Endothelial cell of umbilical vein (primary cell): Measurements from ENCODE around the gene MYBPC1. TPM values are rescaled to one million over a fixed set of nuclear protein-coding genes. Genes with fewer than 3 reads are reported as not detected.

Source experiments
- BruUV-seq: library from RNA; stranded (reverse); fragments of 400-500 nt; replicated peaks from 2 replicates; lab custom pipeline; 2021; lab: Mats Ljungman, UMichigan
- CTCF ChIA-PET: fragments of 300-600, 350-600 bp; sonication (Branson Sonifier 250); formaldehyde crosslinking; loops from one replicate; lab custom pipeline; 2021; ENCODE audit warnings: antibody characterized with exemption, inconsistent platforms; lab: Charles Lee
- POLR2A ChIA-PET: fragments of 300-600, 350-600 bp; sonication (Branson Sonifier 250); formaldehyde crosslinking; loops from one replicate; lab custom pipeline; 2021; ENCODE audit warnings: antibody characterized with exemption, inconsistent platforms; lab: Charles Lee
- DNase-seq: peaks from one replicate; pipeline ENCODE4 v3.0.0-alpha.2; 2011; ENCODE audit warnings: low read depth, low spot score
- FAIRE-seq: peaks from 2 replicates; lab custom pipeline; 2011; peaks lifted over from hg19 to GRCh38; lab: Jason Lieb, UNC
- H2AFZ ChIP-seq: 2 replicates; pipeline ENCODE4 v1.6.0; 2012; ENCODE audit warnings: low read depth, low read length, control low read depth, inconsistent platforms
- H3K27ac ChIP-seq: 2 replicates; pipeline ENCODE4 v1.5.1; 2011; ENCODE audit warnings: low read depth, mild to moderate bottlenecking, control low read depth, low read length, moderate library complexity; ENCODE audit not compliant: insufficient read depth
- H3K27me3 ChIP-seq, 2 experiments: 2 replicates each; pipeline versions ENCODE4 v1.6.0 to v1.6.1; 2011; ENCODE audit warnings: low read length in 2 of 2, mixed read lengths in 1 of 2; ENCODE audit not compliant: control insufficient read depth in 2 of 2, insufficient read depth in 2 of 2
- H3K36me3 ChIP-seq, 2 experiments: 2 replicates in 1 of 2; 3 replicates in 1 of 2; pipeline ENCODE4 v1.5.1; 2011; ENCODE audit warnings: low read length in 2 of 2, mild to moderate bottlenecking in 1 of 2, moderate library complexity in 1 of 2; ENCODE audit not compliant: control insufficient read depth in 2 of 2, insufficient read depth in 2 of 2; ENCODE audit errors: extremely low read depth in 1 of 2
- H3K4me1 ChIP-seq: 3 replicates; pipeline ENCODE4 v1.5.1; 2011; ENCODE audit warnings: mild to moderate bottlenecking, low read length; ENCODE audit not compliant: control insufficient read depth, insufficient read depth; ENCODE audit errors: extremely low read depth
- H3K4me2 ChIP-seq: 2 replicates; pipeline ENCODE4 v1.6.1; 2011; ENCODE audit warnings: low read length, control low read depth, mixed read lengths; ENCODE audit not compliant: insufficient read depth
- H3K4me3 ChIP-seq, 3 experiments: fragments of 200-600 bp in 1 of 3; sonication (generic), shearing (Covaris generic) in 1 of 3; replicated peaks in 1 of 3; 2 replicates each; pipeline ENCODE4 v1.5.1; 2011 to 2016; ENCODE audit warnings: control low read depth in 3 of 3, low read length in 3 of 3, mild to moderate bottlenecking in 2 of 3, inconsistent platforms in 1 of 3, low read depth in 1 of 3, moderate library complexity in 1 of 3; ENCODE audit not compliant: insufficient read depth in 1 of 3
- H3K79me2 ChIP-seq: 2 replicates; pipeline ENCODE4 v1.6.0; 2012; ENCODE audit warnings: low read length, inconsistent platforms; ENCODE audit not compliant: control insufficient read depth, insufficient read depth
- H3K9ac ChIP-seq: replicated peaks from 2 replicates; pipeline ENCODE3; 2011; ENCODE audit warnings: low read length, control low read depth; ENCODE audit not compliant: insufficient read depth; ENCODE audit errors: extremely low read depth
- H3K9me1 ChIP-seq: replicated peaks from 3 replicates; pipeline ENCODE4 v1.6.0; 2011; ENCODE audit warnings: mild to moderate bottlenecking, low read length; ENCODE audit not compliant: control insufficient read depth, insufficient read depth; ENCODE audit errors: extremely low read depth
- H3K9me3 ChIP-seq: replicated peaks from 2 replicates; pipeline ENCODE4 v1.5.1; 2012; ENCODE audit warnings: low read length, inconsistent platforms; ENCODE audit not compliant: control insufficient read depth, insufficient read depth
- H4K20me1 ChIP-seq: replicated peaks from 2 replicates; pipeline ENCODE3; 2011; ENCODE audit warnings: mild to moderate bottlenecking, low read length; ENCODE audit not compliant: control insufficient read depth, insufficient read depth; ENCODE audit errors: extremely low read depth
- EZH2 ChIP-seq: IDR thresholded peaks from 2 replicates; pipeline ENCODE4 v1.6.1; 2012; ENCODE audit warnings: borderline replicate concordance, low read depth, mild to moderate bottlenecking, moderate library complexity, low read length, inconsistent platforms; ENCODE audit not compliant: severe bottlenecking
- FOS ChIP-seq: IDR thresholded peaks from 2 replicates; pipeline ENCODE4 v1.6.1; 2011; ENCODE audit warnings: mild to moderate bottlenecking, low read length, moderate library complexity, borderline replicate concordance; ENCODE audit not compliant: insufficient read depth
- GATA2 ChIP-seq: IDR thresholded peaks from 2 replicates; pipeline ENCODE4 v1.7.0; 2011; ENCODE audit warnings: low read depth, mild to moderate bottlenecking, moderate library complexity, mixed read lengths, low read length; ENCODE audit not compliant: insufficient read length, insufficient read depth
- JUN ChIP-seq: IDR thresholded peaks from 2 replicates; pipeline ENCODE4 v1.6.1; 2011; ENCODE audit warnings: borderline replicate concordance, low read depth; ENCODE audit not compliant: insufficient read length, insufficient read depth
- MYC ChIP-seq: IDR thresholded peaks from one replicate; pipeline ENCODE4 v1.6.1; 2011; ENCODE audit warnings: mild to moderate bottlenecking, low read depth, low read length
- POLR2A ChIP-seq: IDR thresholded peaks from 2 replicates; pipeline ENCODE4 v1.6.1; 2012; ENCODE audit warnings: low read depth, mild to moderate bottlenecking, control low read depth, low read length
- POLR2AphosphoS5 ChIP-seq: IDR thresholded peaks from 2 replicates; pipeline ENCODE4 v1.6.1; 2012; ENCODE audit warnings: low read depth, mild to moderate bottlenecking, control low read depth, low read length, moderate library complexity; ENCODE audit not compliant: insufficient read depth
- dilution Hi-C: fragments of 300-500 bp; cut with MboI; formaldehyde crosslinking; loops from one replicate; pipeline ENCODE4 v1.15.0; 2019; ENCODE audit warnings: low sequenced_read_pairs; ENCODE audit not compliant: extremely low pct_ligation_motif_present
- intact Hi-C: fragments of 100-400 bp; cut with micrococcal nuclease; formaldehyde crosslinking; loops from one replicate; pipeline ENCODE4 v1.10.0; 2022
- polyA plus RNA-seq, 4 experiments: library from polyadenylated mRNA; depleted of rRNA in 3 of 4; stranded (reverse) in 3 of 4; unstranded in 1 of 4; fragments of >200 nt; gene quantifications; 2 replicates each; pipeline versions ENCODE4 v1.2.1 to v1.2.3, GENCODE V29; 2011 to 2012; ENCODE audit warnings: missing spikeins in 1 of 4
- total RNA-seq: library from RNA; stranded (reverse); gene quantifications from 2 replicates; pipeline ENCODE4 v1.2.3, GENCODE V29; 2021
- TF ChIP-seq, protein P1 (sequence below), 2 donors: IDR thresholded peaks; 1 replicate in 1 of 2; 2 replicates in 1 of 2; pipeline ENCODE4 v1.5.1; 2011; ENCODE audit warnings: low read length in 2 of 2, mild to moderate bottlenecking in 2 of 2, moderate library complexity in 2 of 2, control low read depth in 1 of 2, inconsistent platforms in 1 of 2, low read depth in 1 of 2; ENCODE audit not compliant: insufficient read depth in 1 of 2; ENCODE audit errors: extremely low read depth in 1 of 2
- TF ChIP-seq, protein P2 (sequence below): IDR thresholded peaks from 2 replicates; pipeline ENCODE4 v1.6.1; 2011; ENCODE audit not compliant: insufficient read depth, insufficient read length

The MYBPC1 gene
- total and polyA plus RNA-seq, 2 donors (not counting 3 experiments of a cell fraction or from before 2014, with no cell fraction given): not detected

DNA sequence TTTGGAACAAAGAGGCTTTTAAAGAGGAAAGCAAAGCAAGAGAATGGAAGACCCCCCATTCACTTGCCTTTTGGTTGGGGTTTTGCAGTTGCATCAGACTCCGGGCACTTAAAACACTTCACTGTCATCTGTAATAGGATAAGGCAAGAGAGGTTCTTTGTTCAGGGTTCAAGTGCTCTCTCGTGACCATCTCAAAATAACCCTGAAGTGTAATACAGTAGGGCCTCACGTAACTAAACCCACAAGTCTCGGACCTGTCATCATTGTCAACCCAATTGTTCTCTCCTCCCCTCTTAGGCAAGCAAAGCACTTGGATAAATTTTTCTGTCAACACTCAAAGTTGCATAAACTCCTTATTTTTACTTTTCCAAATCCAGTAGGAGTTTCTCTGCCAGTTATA is 26.9 kb upstream of the MYBPC1 start:
- H3K4me1 ChIP-seq: no peaks in the 10 kb centered on the region
- H3K9me1 ChIP-seq: no peaks in the 10 kb centered on the region
- H4K20me1 ChIP-seq: no peaks in the 10 kb centered on the region
- intact Hi-C loops: no loop called here
- BruUV-seq: no TSS peak
- TF ChIP-seq, protein P1, sequence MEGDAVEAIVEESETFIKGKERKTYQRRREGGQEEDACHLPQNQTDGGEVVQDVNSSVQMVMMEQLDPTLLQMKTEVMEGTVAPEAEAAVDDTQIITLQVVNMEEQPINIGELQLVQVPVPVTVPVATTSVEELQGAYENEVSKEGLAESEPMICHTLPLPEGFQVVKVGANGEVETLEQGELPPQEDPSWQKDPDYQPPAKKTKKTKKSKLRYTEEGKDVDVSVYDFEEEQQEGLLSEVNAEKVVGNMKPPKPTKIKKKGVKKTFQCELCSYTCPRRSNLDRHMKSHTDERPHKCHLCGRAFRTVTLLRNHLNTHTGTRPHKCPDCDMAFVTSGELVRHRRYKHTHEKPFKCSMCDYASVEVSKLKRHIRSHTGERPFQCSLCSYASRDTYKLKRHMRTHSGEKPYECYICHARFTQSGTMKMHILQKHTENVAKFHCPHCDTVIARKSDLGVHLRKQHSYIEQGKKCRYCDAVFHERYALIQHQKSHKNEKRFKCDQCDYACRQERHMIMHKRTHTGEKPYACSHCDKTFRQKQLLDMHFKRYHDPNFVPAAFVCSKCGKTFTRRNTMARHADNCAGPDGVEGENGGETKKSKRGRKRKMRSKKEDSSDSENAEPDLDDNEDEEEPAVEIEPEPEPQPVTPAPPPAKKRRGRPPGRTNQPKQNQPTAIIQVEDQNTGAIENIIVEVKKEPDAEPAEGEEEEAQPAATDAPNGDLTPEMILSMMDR (IDR thresholded peaks at IDR 0.05; ENCODE audit: extremely low read depth in 1 of 2, insufficient read depth in 1 of 2, low read depth in 1 of 2, low read length in 2 of 2): no peak
- TF ChIP-seq POLR2AphosphoS5: no peak
- no peak for TF ChIP-seq FOS
- TF ChIP-seq JUN: no peak
- no peak for TF ChIP-seq GATA2
- no peak for TF ChIP-seq MYC
- TF ChIP-seq, protein P2, sequence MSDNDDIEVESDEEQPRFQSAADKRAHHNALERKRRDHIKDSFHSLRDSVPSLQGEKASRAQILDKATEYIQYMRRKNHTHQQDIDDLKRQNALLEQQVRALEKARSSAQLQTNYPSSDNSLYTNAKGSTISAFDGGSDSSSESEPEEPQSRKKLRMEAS: no peak
- no peak for TF ChIP-seq POLR2A
- no peak for TF ChIP-seq EZH2
- ChIA-PET POLR2A (no interaction called here), CTCF (no interaction called here)
- H3K4me3 ChIP-seq: no peak overlapping the region
- H3K9ac ChIP-seq: no peak overlapping the region
- H3K9me3 ChIP-seq: no peaks in the 10 kb centered on the region
- H3K27me3 ChIP-seq: peaks cover 0 to 2% of the 10 kb centered on the region in 2 experiments
- H3K4me2 ChIP-seq: no peak overlapping the region
- DNase-seq (no peak), FAIRE-seq (no peak)
- dilution Hi-C loops: no loop called here
- H3K27ac ChIP-seq: no peak overlapping the region
- H3K79me2 ChIP-seq: no peaks in the 10 kb centered on the region
- H2AFZ ChIP-seq: no peak overlapping the region
- no peaks in the 10 kb centered on the region for H3K36me3 ChIP-seq
